SK-N-SH (cell line): Measurements from ENCODE around the gene GLIS1. TPM values are rescaled to one million over a fixed set of nuclear protein-coding genes. Genes with fewer than 3 reads are reported as not detected.

Source experiments
- CTCF ChIA-PET: fragments of 300-600, 350-600 bp; formaldehyde crosslinking; extraction: SDS; loops from one replicate; lab custom pipeline; 2021; lab: Yijun Ruan, JAX
- POLR2A ChIA-PET: fragments of 350-600 bp; sonication (Branson Sonifier 250); formaldehyde crosslinking; extraction: SDS; loops from one replicate; lab custom pipeline; 2020; ENCODE audit warnings: antibody characterized with exemption, inconsistent platforms; lab: Yijun Ruan, JAX
- DNase-seq: peaks from one replicate; pipeline ENCODE4 v3.0.0; 2012
- H2AFZ ChIP-seq: fragments of 200-600 bp; sonication (generic); 2 replicates; pipeline ENCODE4 v1.8.1; 2016; ENCODE audit warnings: antibody characterized with exemption, mild to moderate bottlenecking, low read depth
- H3F3A ChIP-seq: fragments of 200-600 bp; sonication (generic); replicated peaks from 2 replicates; pipeline ENCODE3; 2016; ENCODE audit warnings: antibody characterized with exemption, mild to moderate bottlenecking; ENCODE audit not compliant: insufficient read depth
- H3K27ac ChIP-seq, 2 experiments: fragments of 200-500 bp in 1 of 2; fragments of 200-600 bp in 1 of 2; sonication (Bioruptor generic) in 1 of 2; sonication (generic), shearing (Covaris generic) in 1 of 2; 2 replicates each; pipeline versions ENCODE4 v1.5.1 to v1.6.1; 2014 to 2016; ENCODE audit warnings: low read depth in 2 of 2, inconsistent platforms in 1 of 2, low read length in 1 of 2, mild to moderate bottlenecking in 1 of 2, mixed read lengths in 1 of 2
- H3K27me3 ChIP-seq: fragments of 200-600 bp; sonication (generic), shearing (Covaris generic); 2 replicates; pipeline ENCODE4 v1.6.1; 2016; ENCODE audit warnings: mixed run types; ENCODE audit not compliant: insufficient read depth
- H3K36me3 ChIP-seq, 2 experiments: fragments of 200-500 bp in 1 of 2; fragments of 200-600 bp in 1 of 2; sonication (Bioruptor generic) in 1 of 2; sonication (generic) in 1 of 2; replicated peaks in 1 of 2; 2 replicates each; pipeline versions ENCODE3 to v1.5.1; 2014 to 2016; ENCODE audit warnings: low read length in 1 of 2, mild to moderate bottlenecking in 1 of 2; ENCODE audit not compliant: insufficient read depth in 2 of 2, control insufficient read depth in 1 of 2
- H3K4me1 ChIP-seq, 2 experiments: fragments of 200-500 bp in 1 of 2; fragments of 200-600 bp in 1 of 2; sonication (Bioruptor generic) in 1 of 2; sonication (generic), shearing (Covaris generic) in 1 of 2; 2 replicates each; pipeline versions ENCODE4 v1.5.1 to v1.6.1; 2014 to 2016; ENCODE audit warnings: low read depth in 1 of 2, low read length in 1 of 2, mixed run types in 1 of 2; ENCODE audit not compliant: insufficient read depth in 2 of 2, control insufficient read depth in 1 of 2
- H3K4me2 ChIP-seq: fragments of 200-600 bp; sonication (generic), shearing (Covaris generic); 2 replicates; pipeline ENCODE4 v1.6.1; 2017; ENCODE audit warnings: mixed run types
- H3K4me3 ChIP-seq, 2 experiments: fragments of 200-500 bp in 1 of 2; fragments of 200-600 bp in 1 of 2; sonication (Bioruptor generic) in 1 of 2; sonication (generic), shearing (Covaris generic) in 1 of 2; 2 replicates each; pipeline versions ENCODE4 v1.5.1 to v1.8.1; 2014 to 2016; ENCODE audit warnings: low read depth in 2 of 2, inconsistent platforms in 1 of 2, low read length in 1 of 2, mild to moderate bottlenecking in 1 of 2, mixed read lengths in 1 of 2, moderate library complexity in 1 of 2
- H3K79me2 ChIP-seq: fragments of 200-600 bp; sonication (generic); 2 replicates; pipeline ENCODE4 v1.8.1; 2017; ENCODE audit warnings: mild to moderate bottlenecking; ENCODE audit not compliant: insufficient read depth
- H3K9ac ChIP-seq: fragments of 200-600 bp; sonication (generic); 2 replicates; pipeline ENCODE4 v1.6.1; 2017; ENCODE audit warnings: mixed run types
- H3K9me2 ChIP-seq: fragments of 200-600 bp; sonication (generic); 2 replicates; pipeline ENCODE4 v1.6.1; 2017; ENCODE audit warnings: mixed run types
- H3K9me3 ChIP-seq: fragments of 200-600 bp; sonication (generic); 2 replicates; pipeline ENCODE4 v1.6.1; 2017; ENCODE audit warnings: mixed run types, mild to moderate bottlenecking, moderate library complexity
- H4K20me1 ChIP-seq: fragments of 200-600 bp; sonication (generic); 2 replicates; pipeline ENCODE4 v1.6.1; 2017; ENCODE audit warnings: mild to moderate bottlenecking, mixed run types; ENCODE audit not compliant: insufficient read depth
- EP300 ChIP-seq, 2 experiments: IDR thresholded peaks; 2 replicates each; pipeline versions ENCODE4 v1.4.0 to v1.6.1; 2012; ENCODE audit warnings: borderline replicate concordance in 1 of 2, low read depth in 1 of 2, low read length in 1 of 2
- EZH2phosphoT487 ChIP-seq: fragments of 200-600 bp; sonication (generic); IDR thresholded peaks from 2 replicates; pipeline ENCODE4 v1.6.1; 2017; ENCODE audit warnings: low read depth, mixed run types, mild to moderate bottlenecking, antibody characterized with exemption, moderate library complexity, borderline replicate concordance
- FOXJ3 ChIP-seq: sonication (generic); formaldehyde crosslinking; IDR thresholded peaks from 2 replicates; pipeline ENCODE4 v1.5.1; 2020; ENCODE audit warnings: mild to moderate bottlenecking, missing genetic modification reagents
- FOXM1 ChIP-seq: IDR thresholded peaks from 2 replicates; pipeline ENCODE4 v1.4.0; 2012; ENCODE audit warnings: low read depth, mild to moderate bottlenecking
- GATA2 ChIP-seq: sonication (generic); formaldehyde crosslinking; IDR thresholded peaks from 2 replicates; pipeline ENCODE4 v1.5.0; 2020; ENCODE audit warnings: mild to moderate bottlenecking, missing genetic modification reagents
- JUND ChIP-seq: IDR thresholded peaks from 2 replicates; pipeline ENCODE4 v1.4.0; 2012
- MXI1 ChIP-seq: IDR thresholded peaks from 2 replicates; pipeline ENCODE4 v1.6.1; 2012; ENCODE audit warnings: mild to moderate bottlenecking, low read depth, low read length, improper control_type of control experiment
- NFIC ChIP-seq: IDR thresholded peaks from 2 replicates; pipeline ENCODE4 v1.4.0; 2012; ENCODE audit warnings: borderline replicate concordance
- NRF1 ChIP-seq: IDR thresholded peaks from 2 replicates; pipeline ENCODE4 v1.6.1; 2012; ENCODE audit warnings: low read depth, mild to moderate bottlenecking, low read length
- RCOR1 ChIP-seq: fragments of 150-350 bp; IDR thresholded peaks from 2 replicates; pipeline ENCODE4 v1.6.1; 2017; ENCODE audit warnings: antibody characterized with exemption, low read length
- SIN3A ChIP-seq: IDR thresholded peaks from 2 replicates; pipeline ENCODE4 v1.6.1; 2012; ENCODE audit warnings: low read depth, mild to moderate bottlenecking, low read length, moderate library complexity, borderline replicate concordance
- TAF1 ChIP-seq: IDR thresholded peaks from 2 replicates; pipeline ENCODE4 v1.6.1; 2012; ENCODE audit warnings: low read depth, mild to moderate bottlenecking, low read length, moderate library complexity, borderline replicate concordance
- TCF12 ChIP-seq: IDR thresholded peaks from 2 replicates; pipeline ENCODE4 v1.4.0; 2012
- TEAD4 ChIP-seq: IDR thresholded peaks from 2 replicates; pipeline ENCODE4 v1.4.0; 2012; ENCODE audit warnings: mild to moderate bottlenecking, borderline replicate concordance; ENCODE audit not compliant: insufficient read depth
- USF1 ChIP-seq: IDR thresholded peaks from 2 replicates; pipeline ENCODE4 v1.4.0; 2012; ENCODE audit warnings: low read depth, borderline replicate concordance
- YY1 ChIP-seq: IDR thresholded peaks from 2 replicates; pipeline ENCODE4 v1.4.0; 2012; ENCODE audit warnings: low read depth, mild to moderate bottlenecking
- WGBS: methylation state at CpG from one replicate; pipeline ENCODE4 v1.1.6; 2017; ENCODE audit warnings: low lambda C conversion rate; 5-methylcytosine and 5-hydroxymethylcytosine counted together
- polyA plus RNA-seq, 3 experiments: library from polyadenylated mRNA; depleted of rRNA; stranded (reverse); fragments of >200 nt; gene quantifications; 2 replicates each; pipeline ENCODE4 v1.2.3, GENCODE V29; 2012

Gene GLIS1
- polyA plus RNA-seq, 1 of the 3 experiments (the other 2 are of a cell fraction): 0.13 TPM

- H3F3A ChIP-seq: no peaks in the 10 kb centered on the region
- ChIA-PET POLR2A (interaction anchor here (1.2 to 1.8 kb wide), 2 partner anchors 15 to 54 kb away, joined by 5 to 7 read pairs; no protein-coding TSS in a partner anchor), CTCF (interaction anchor here (0.6 to 3.5 kb wide), 6 partner anchors 11 to 177 kb away, joined by 3 to 13 read pairs (median 4); no protein-coding TSS in a partner anchor)
- no peaks in the 10 kb centered on the region for H3K9me2 ChIP-seq
- no peak overlapping the region for H3K4me3 ChIP-seq
- H3K36me3 ChIP-seq: no peaks in the 10 kb centered on the region
- no peaks in the 10 kb centered on the region for H4K20me1 ChIP-seq
- no peak for TF ChIP-seq TCF12
- peak in 1 of 2 experiments; percentile 63; a peak in 1 of 4 replicates for TF ChIP-seq EP300 (IDR thresholded peaks at IDR 0.05; ENCODE audit: borderline replicate concordance in 1 of 2, low read depth in 1 of 2, low read length in 1 of 2)
- TF ChIP-seq SIN3A: no peak
- peak; percentile 75; the same call in 1 of the 2 replicates for TF ChIP-seq RCOR1
- TF ChIP-seq MXI1: peak; percentile 64; the same call in 1 of the 2 replicates
- H3K4me2 ChIP-seq: no peak overlapping the region
- no peaks in the 10 kb centered on the region for H3K9me3 ChIP-seq
- peak; percentile 74 for DNase-seq
- H3K79me2 ChIP-seq: no peaks in the 10 kb centered on the region
- WGBS: 53% methylated on average over 13 of the region's 13 CpGs
- no peak overlapping the region for H3K9ac ChIP-seq
- no peaks in the 10 kb centered on the region; the same call in 1 of the 2 replicates for H3K27me3 ChIP-seq
- peaks cover 0 to 29% of the 10 kb centered on the region in 2 experiments; a peak in 2 of 4 replicates for H3K4me1 ChIP-seq
- H2AFZ ChIP-seq: no peak overlapping the region
- no peak overlapping the region for H3K27ac ChIP-seq
Observed at GRCh38 chr1:53627031-53627430, 111.9 kb downstream of the GLIS1 start.

GRCh38 chr1:53626616-53627015, 112.3 kb downstream of the GLIS1 start:
- Histone ChIP-seq H3K79me2 (no peaks in the 10 kb centered on the region), H3K4me2 (no peak overlapping the region), H3F3A (no peaks in the 10 kb centered on the region), H3K9ac (no peak overlapping the region), H3K27me3 (no peaks in the 10 kb centered on the region; the same call in 1 of the 2 replicates), H2AFZ (no peak overlapping the region), H3K4me3 (no peak overlapping the region), H3K9me3 (no peaks in the 10 kb centered on the region), H3K9me2 (no peaks in the 10 kb centered on the region), H3K36me3 (no peaks in the 10 kb centered on the region), H3K27ac (no peak overlapping the region), H3K4me1 (peaks cover 0 to 25% of the 10 kb centered on the region in 2 experiments; a peak in 2 of 4 replicates), H4K20me1 (no peaks in the 10 kb centered on the region)
- no peak for TF ChIP-seq TEAD4
- TF ChIP-seq YY1: no peak
- TF ChIP-seq NFIC: no peak
- no peak for TF ChIP-seq JUND
- TF ChIP-seq TAF1: no peak
- TF ChIP-seq FOXJ3 (CRISPR knock-in tag): no peak
- TF ChIP-seq GATA2 (CRISPR knock-in tag): no peak
- TF ChIP-seq EZH2phosphoT487: no peak
- TF ChIP-seq USF1: no peak
- no peak for TF ChIP-seq FOXM1
- no peak for TF ChIP-seq NRF1
- no peak for DNase-seq
- WGBS: 46% methylated on average over 4 of the region's 6 CpGs
- CTCF ChIA-PET: interaction anchor here (1.3 to 3.5 kb wide), 4 partner anchors 11 to 140 kb away, joined by 4 to 13 read pairs (median 8); no protein-coding TSS in a partner anchor
- POLR2A ChIA-PET: interaction anchor here (1.2 to 1.8 kb wide), 2 partner anchors 15 to 54 kb away, joined by 5 to 7 read pairs; no protein-coding TSS in a partner anchor
